OCI-LY7 (cell line): Measurements from ENCODE around the gene SLC6A7. TPM values are rescaled to one million over a fixed set of nuclear protein-coding genes. Genes with fewer than 3 reads are reported as not detected.

ENCODE experiments used
- BruUV-seq: library from RNA; stranded (reverse); fragments of 400-500 nt; replicated peaks from 2 replicates; lab custom pipeline; 2021; lab: Mats Ljungman, UMichigan
- CTCF ChIA-PET: fragments of 300-600 bp; sonication (Branson Sonifier 250); formaldehyde crosslinking; loops from one replicate; lab custom pipeline; 2022; ENCODE audit warnings: antibody characterized with exemption; ENCODE audit not compliant: unreplicated experiment; lab: Charles Lee
- POLR2A ChIA-PET: fragments of 300-600 bp; sonication (Branson Sonifier 250); formaldehyde crosslinking; loops from one replicate; lab custom pipeline; 2022; ENCODE audit warnings: antibody characterized with exemption; lab: Charles Lee
- DNase-seq: peaks from one replicate; pipeline ENCODE4 v3.0.0-alpha.2; 2015; ENCODE audit warnings: low spot score
- H2AFZ ChIP-seq: fragments of 200-600 bp; sonication (generic), shearing (Covaris generic); 2 replicates; pipeline ENCODE4 v1.6.1; 2014; ENCODE audit warnings: mild to moderate bottlenecking, antibody characterized with exemption, low read length, moderate library complexity
- H3K27ac ChIP-seq: fragments of 200-600 bp; sonication (generic); 2 replicates; pipeline ENCODE4 v1.5.1; 2014; ENCODE audit warnings: mixed run types, low read depth, mild to moderate bottlenecking, moderate library complexity, low read length, inconsistent platforms; ENCODE audit not compliant: poor library complexity, severe bottlenecking
- H3K36me3 ChIP-seq: fragments of 200-600 bp; sonication (generic); 2 replicates; pipeline ENCODE4 v1.6.1; 2014; ENCODE audit warnings: mild to moderate bottlenecking, antibody characterized with exemption, low read length, moderate library complexity, mixed read lengths; ENCODE audit not compliant: insufficient read depth
- H3K4me1 ChIP-seq: fragments of 200-600 bp; sonication (generic); 2 replicates; pipeline ENCODE4 v1.5.1; 2014; ENCODE audit warnings: mild to moderate bottlenecking, low read length; ENCODE audit not compliant: insufficient read depth, poor library complexity, severe bottlenecking
- H3K4me2 ChIP-seq: fragments of 200-600 bp; sonication (generic); 2 replicates; pipeline ENCODE4 v1.6.1; 2014; ENCODE audit warnings: mild to moderate bottlenecking, low read length
- H3K4me3 ChIP-seq: fragments of 200-600 bp; sonication (generic); 2 replicates; pipeline ENCODE4 v1.5.1; 2014; ENCODE audit warnings: mild to moderate bottlenecking, low read depth, low read length; ENCODE audit not compliant: poor library complexity, severe bottlenecking
- H3K79me2 ChIP-seq: fragments of 200-600 bp; sonication (generic); 2 replicates; pipeline ENCODE4 v1.6.1; 2016; ENCODE audit warnings: low read depth, mild to moderate bottlenecking, low read length, moderate library complexity, mixed read lengths; ENCODE audit not compliant: insufficient read depth
- H3K9me2 ChIP-seq: fragments of 200-600 bp; sonication (generic); 2 replicates; pipeline ENCODE4 v1.6.1; 2016; ENCODE audit warnings: mild to moderate bottlenecking, low read length, mixed read lengths; ENCODE audit not compliant: insufficient read depth
- H3K9me3 ChIP-seq: fragments of 200-600 bp; sonication (generic); 2 replicates; pipeline ENCODE4 v1.6.1; 2014; ENCODE audit warnings: mild to moderate bottlenecking, mixed run types, low read length, mixed read lengths
- H4K20me1 ChIP-seq: fragments of 200-600 bp; sonication (generic); 2 replicates; pipeline ENCODE4 v1.6.1; 2014; ENCODE audit warnings: mild to moderate bottlenecking, antibody characterized with exemption, low read length, moderate library complexity, mixed read lengths; ENCODE audit not compliant: insufficient read depth
- EZH2phosphoT487 ChIP-seq: fragments of 200-600 bp; sonication (generic); IDR thresholded peaks from 2 replicates; pipeline ENCODE4 v1.6.1; 2018; ENCODE audit warnings: low read depth, borderline replicate concordance, mild to moderate bottlenecking, mixed run types, antibody characterized with exemption, low read length, moderate library complexity, mixed read lengths
- intact Hi-C: fragments of 100-400 bp; cut with micrococcal nuclease; formaldehyde crosslinking; loops from one replicate; pipeline ENCODE4 v1.10.0; 2022; ENCODE audit not compliant: unreplicated experiment
- total RNA-seq, 2 experiments: library from RNA; depleted of rRNA in 1 of 2; stranded (reverse); fragments of >200 nt in 1 of 2; shearing (Covaris generic) in 1 of 2; gene quantifications; 2 replicates each; pipeline ENCODE4 v1.2.3, GENCODE V29; 2014 to 2022
- TF ChIP-seq, protein P1 (sequence below): fragments of 200-600 bp; sonication (generic); conservative IDR thresholded peaks from 2 replicates; pipeline ENCODE4 v1.5.1; 2014; ENCODE audit warnings: mild to moderate bottlenecking, antibody characterized with exemption, low read length, moderate library complexity, mixed read lengths

SLC6A7 gene
- total RNA-seq, 2 experiments from 2014 or later, result not detected

DNA sequence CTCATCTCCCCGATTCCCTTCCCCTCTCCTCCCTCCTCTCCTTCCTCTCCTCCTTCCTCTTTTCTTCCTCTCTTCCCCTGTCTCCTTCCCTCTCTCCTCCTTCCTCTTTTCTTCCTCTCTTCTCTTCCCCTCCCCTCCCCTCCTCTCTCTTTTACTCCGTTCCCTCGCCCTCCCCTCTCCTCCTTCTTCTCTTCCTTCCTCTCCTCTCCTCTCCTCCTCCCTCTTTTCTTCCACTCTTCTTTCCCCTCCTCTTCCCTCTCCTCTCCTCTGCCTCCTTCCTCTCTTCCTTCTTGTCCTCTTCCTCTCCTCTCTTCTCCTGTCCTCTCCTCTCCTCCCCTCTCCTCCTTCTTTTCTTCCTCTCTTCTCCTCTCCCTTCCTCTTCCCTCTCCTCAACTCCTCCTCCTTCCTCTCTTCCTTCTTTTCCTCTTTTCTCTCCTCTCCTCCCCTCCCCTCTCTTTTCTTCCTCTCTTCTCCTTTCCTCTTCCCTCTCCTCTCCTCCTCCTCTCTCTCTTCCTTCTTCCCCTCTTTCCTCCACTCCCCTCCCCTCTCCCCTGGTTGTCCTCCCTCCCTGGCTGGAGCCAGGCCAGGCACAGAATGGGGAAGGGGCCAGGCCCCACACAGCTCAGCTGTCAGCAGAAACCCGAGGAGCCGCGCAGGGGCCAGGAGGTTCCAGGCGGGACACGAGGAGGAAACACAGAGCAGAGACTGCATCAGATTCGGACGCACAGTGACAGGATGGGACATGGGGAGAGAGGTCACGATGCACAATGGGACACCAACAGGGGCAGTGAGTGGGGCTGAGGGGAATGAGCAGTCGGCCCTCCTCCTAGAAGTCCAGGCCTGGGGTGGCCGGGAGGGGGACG is 51.7 kb downstream of the SLC6A7 start:
- no peaks in the 10 kb centered on the region for H4K20me1 ChIP-seq
- no peak overlapping the region for H3K27ac ChIP-seq
- intact Hi-C loops, result no loop called here
- CTCF ChIA-PET, result no interaction called here
- no peaks in the 10 kb centered on the region for H3K9me3 ChIP-seq
- no TSS peak for BruUV-seq
- H3K4me3 ChIP-seq, result no peak overlapping the region
- H2AFZ ChIP-seq, result no peak overlapping the region
- no peaks in the 10 kb centered on the region for H3K36me3 ChIP-seq
- no peak for DNase-seq
- TF ChIP-seq, protein P1, sequence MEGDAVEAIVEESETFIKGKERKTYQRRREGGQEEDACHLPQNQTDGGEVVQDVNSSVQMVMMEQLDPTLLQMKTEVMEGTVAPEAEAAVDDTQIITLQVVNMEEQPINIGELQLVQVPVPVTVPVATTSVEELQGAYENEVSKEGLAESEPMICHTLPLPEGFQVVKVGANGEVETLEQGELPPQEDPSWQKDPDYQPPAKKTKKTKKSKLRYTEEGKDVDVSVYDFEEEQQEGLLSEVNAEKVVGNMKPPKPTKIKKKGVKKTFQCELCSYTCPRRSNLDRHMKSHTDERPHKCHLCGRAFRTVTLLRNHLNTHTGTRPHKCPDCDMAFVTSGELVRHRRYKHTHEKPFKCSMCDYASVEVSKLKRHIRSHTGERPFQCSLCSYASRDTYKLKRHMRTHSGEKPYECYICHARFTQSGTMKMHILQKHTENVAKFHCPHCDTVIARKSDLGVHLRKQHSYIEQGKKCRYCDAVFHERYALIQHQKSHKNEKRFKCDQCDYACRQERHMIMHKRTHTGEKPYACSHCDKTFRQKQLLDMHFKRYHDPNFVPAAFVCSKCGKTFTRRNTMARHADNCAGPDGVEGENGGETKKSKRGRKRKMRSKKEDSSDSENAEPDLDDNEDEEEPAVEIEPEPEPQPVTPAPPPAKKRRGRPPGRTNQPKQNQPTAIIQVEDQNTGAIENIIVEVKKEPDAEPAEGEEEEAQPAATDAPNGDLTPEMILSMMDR, result no peak
- no peak for TF ChIP-seq EZH2phosphoT487
- no peak overlapping the region for H3K4me2 ChIP-seq
- H3K4me1 ChIP-seq, result no peaks in the 10 kb centered on the region
- H3K9me2 ChIP-seq, result no peaks in the 10 kb centered on the region
- POLR2A ChIA-PET, result no interaction called here
- no peaks in the 10 kb centered on the region for H3K79me2 ChIP-seq

DNA sequence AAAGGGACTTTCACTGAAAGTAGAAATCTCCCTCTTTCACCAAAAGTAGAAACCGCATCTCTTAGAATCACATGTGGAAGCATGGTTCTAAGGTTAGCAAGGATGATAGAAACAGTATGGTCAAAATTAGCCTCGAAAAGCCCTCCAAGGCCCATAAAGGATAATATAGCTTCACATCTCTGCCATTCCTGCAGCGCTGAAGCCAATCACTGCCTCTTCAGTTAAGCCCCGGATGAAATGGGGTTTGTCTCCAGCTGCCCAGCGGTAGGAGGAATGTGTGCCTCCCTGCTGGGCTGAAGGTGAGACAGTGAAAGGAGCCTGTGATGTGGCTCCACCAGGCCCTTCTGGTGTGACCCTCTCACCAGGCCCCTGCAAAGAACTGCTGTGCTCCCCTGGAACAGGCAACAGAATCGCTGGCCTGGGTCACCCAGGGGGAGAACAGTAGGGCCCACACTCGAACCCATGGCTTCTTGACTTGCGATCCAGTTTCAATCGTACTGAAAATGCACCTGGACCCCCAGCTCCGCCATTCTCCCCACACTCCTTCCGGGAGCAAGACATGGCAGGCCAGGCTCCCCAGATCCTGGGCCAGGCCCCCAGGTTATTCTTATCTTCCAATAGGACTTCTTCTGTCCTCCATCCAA is 52.5 kb downstream of the SLC6A7 start:
- Histone ChIP-seq H3K9me2 (no peaks in the 10 kb centered on the region), H4K20me1 (no peaks in the 10 kb centered on the region), H3K4me1 (no peaks in the 10 kb centered on the region), H3K4me2 (no peak overlapping the region), H2AFZ (no peak overlapping the region), H3K79me2 (no peaks in the 10 kb centered on the region), H3K4me3 (no peak overlapping the region), H3K36me3 (no peaks in the 10 kb centered on the region), H3K27ac (no peak overlapping the region), H3K9me3 (no peaks in the 10 kb centered on the region)
- no TSS peak for BruUV-seq
- no peak for DNase-seq
- POLR2A ChIA-PET, result interaction anchor here (1.4 kb wide), 1 partner anchor 20 kb away, joined by 3 read pairs; no protein-coding TSS in a partner anchor
- no peak for TF ChIP-seq EZH2phosphoT487
- TF ChIP-seq, protein P1, result no peak
- intact Hi-C loops, result no loop called here
- CTCF ChIA-PET, result no interaction called here
